ENCODE results near the gene BRINP1. TPM values are rescaled to one million over a fixed set of nuclear protein-coding genes. Genes with fewer than 3 reads are reported as not detected.

BRINP1 gene, protein sequence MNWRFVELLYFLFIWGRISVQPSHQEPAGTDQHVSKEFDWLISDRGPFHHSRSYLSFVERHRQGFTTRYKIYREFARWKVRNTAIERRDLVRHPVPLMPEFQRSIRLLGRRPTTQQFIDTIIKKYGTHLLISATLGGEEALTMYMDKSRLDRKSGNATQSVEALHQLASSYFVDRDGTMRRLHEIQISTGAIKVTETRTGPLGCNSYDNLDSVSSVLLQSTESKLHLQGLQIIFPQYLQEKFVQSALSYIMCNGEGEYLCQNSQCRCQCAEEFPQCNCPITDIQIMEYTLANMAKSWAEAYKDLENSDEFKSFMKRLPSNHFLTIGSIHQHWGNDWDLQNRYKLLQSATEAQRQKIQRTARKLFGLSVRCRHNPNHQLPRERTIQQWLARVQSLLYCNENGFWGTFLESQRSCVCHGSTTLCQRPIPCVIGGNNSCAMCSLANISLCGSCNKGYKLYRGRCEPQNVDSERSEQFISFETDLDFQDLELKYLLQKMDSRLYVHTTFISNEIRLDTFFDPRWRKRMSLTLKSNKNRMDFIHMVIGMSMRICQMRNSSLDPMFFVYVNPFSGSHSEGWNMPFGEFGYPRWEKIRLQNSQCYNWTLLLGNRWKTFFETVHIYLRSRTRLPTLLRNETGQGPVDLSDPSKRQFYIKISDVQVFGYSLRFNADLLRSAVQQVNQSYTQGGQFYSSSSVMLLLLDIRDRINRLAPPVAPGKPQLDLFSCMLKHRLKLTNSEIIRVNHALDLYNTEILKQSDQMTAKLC
- 1.4 TPM for polyA plus RNA-seq (2012; ENCODE audit: insufficient read depth, insufficient read length, low read depth)

DNA sequence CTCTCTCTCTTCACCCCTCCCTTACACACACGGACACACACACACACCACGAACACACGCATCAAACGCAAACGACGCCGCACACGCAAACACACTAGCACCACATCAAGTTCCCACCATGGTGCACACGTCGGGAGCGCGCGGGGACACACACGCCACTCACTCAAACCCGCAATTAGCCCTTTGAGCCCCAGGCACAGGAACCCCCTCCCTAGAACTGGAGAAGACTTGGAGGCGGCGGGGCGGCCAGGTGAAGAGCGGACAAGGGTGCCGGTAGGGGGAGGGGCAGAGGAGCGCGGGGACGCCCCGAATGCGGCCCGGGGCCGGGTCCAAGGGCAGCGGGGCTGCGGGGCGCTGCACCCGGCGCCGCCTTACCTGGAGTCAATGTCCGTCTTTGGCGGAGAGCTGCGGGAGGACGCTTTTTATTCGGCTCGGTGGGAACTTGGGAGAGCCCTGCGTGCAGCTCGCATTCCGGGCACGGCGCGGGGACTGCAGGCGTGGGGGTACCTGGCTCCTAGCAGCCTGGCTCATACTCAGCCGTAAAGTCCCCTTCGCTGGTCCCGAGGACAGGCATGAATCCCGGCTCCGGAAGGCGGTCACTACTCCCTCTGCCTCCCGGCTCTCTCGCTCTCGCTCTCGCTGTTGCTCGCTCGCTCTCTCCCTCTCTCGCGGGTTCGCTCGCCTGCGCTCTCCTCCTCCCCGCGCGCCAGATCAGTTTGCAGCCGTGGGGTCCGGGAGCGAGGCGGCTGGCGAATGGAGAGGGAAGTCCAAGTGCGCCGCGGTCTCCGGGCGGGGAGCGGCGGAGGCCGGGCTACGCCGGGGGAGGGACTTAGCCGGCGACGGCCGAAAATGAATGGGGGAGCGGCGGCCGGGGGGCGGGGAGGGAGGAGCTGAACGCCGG is at the start of gene BRINP1:
Gene BRINP1, minus strand, starts transcription at position 755 of the 901 bp plus-strand sequence. CDS start 56,080 bp downstream, outside the sequence.
- Histone ChIP-seq H3K4me3 (ENCODE audit: low read depth, low read length) (peak within 1 kb of the TSS; percentile 56), H3K4me1 (no peaks in the 10 kb centered on the region), H3K9me3 (no peaks in the 10 kb centered on the region), H3K27me3 (peaks cover 34% of the 10 kb centered on the region), H3K36me3 (no peaks in the 10 kb centered on the region)
- TF ChIP-seq, protein P1, sequence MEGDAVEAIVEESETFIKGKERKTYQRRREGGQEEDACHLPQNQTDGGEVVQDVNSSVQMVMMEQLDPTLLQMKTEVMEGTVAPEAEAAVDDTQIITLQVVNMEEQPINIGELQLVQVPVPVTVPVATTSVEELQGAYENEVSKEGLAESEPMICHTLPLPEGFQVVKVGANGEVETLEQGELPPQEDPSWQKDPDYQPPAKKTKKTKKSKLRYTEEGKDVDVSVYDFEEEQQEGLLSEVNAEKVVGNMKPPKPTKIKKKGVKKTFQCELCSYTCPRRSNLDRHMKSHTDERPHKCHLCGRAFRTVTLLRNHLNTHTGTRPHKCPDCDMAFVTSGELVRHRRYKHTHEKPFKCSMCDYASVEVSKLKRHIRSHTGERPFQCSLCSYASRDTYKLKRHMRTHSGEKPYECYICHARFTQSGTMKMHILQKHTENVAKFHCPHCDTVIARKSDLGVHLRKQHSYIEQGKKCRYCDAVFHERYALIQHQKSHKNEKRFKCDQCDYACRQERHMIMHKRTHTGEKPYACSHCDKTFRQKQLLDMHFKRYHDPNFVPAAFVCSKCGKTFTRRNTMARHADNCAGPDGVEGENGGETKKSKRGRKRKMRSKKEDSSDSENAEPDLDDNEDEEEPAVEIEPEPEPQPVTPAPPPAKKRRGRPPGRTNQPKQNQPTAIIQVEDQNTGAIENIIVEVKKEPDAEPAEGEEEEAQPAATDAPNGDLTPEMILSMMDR (IDR thresholded peaks at IDR 0.05; ENCODE audit: low read depth, low read length), result no peak
- DNase-seq, result peak; percentile 76

DNA sequence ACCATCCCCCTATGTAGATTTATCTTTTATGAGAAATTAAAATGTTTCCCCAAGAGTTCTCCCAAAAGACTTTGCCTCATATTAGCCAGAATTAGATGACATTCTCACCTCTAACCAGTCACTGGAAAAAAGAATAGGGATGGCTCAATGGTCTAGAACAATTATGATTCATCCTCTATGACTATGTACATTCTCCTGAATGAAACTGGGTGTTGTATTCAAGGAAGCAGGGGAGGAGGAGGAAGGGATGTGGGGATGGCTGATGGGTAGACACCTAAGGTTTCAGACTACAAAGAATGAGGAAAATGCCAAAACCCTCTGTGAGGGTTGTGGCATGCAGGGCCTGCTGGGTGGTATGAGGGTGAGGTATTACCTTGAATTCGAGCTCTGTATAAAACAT is 49.5 kb upstream of the BRINP1 start:
- H3K4me1 ChIP-seq, result no peaks in the 10 kb centered on the region
- H3K9me3 ChIP-seq, result no peaks in the 10 kb centered on the region
- no peak overlapping the region for H3K4me3 ChIP-seq (ENCODE audit: low read depth, low read length)
- no peaks in the 10 kb centered on the region for H3K36me3 ChIP-seq
- DNase-seq, result no peak
- TF ChIP-seq, protein P1 (IDR thresholded peaks at IDR 0.05; ENCODE audit: low read depth, low read length), result no peak
- no peaks in the 10 kb centered on the region for H3K27me3 ChIP-seq

DNA sequence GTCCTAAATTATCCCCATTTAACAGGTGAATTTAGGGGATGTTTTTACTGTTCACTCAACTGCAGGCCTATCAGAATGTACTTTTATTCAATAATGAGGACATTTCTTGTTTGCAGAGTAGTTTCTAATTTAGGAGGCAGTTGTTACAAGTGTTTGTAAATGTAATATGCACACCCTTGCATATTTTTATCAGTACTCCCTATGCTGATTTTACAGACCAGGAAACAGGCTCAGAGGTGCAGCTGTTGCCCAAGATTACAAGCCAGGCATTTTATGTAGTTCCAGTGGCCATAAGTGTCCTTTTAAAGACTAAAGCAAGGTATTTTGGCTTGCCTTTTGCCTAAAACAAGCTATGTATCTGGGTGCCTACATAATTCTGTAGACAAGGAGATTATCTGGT is 47.6 kb upstream of the BRINP1 start:
- Histone ChIP-seq H3K36me3 (no peaks in the 10 kb centered on the region), H3K4me3 (ENCODE audit: low read depth, low read length) (no peak overlapping the region), H3K4me1 (no peaks in the 10 kb centered on the region), H3K9me3 (no peaks in the 10 kb centered on the region), H3K27me3 (no peaks in the 10 kb centered on the region)
- no peak for DNase-seq
- TF ChIP-seq, protein P1 (IDR thresholded peaks at IDR 0.05; ENCODE audit: low read depth, low read length), result no peak

DNA sequence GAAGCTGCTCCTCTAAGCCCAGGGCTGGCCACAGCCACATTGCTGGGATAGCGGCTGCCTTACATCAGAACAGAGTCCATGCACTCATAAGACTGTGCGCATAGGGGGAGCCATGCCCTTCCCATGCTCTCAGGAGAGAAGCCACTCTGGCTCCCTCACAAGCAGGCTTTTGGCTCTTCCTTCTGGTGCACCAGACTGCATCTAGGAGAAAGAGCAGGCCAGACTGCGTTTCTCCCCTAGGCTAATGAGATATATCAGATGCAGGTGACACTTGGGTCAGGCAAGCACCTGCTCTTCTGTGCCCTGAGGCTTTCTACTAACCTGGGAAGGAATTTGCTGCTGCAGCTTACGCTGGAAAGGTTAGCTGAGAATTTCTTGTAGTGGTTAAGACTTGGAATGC is 43.2 kb upstream of the BRINP1 start:
- DNase-seq, result no peak
- TF ChIP-seq, protein P1 (IDR thresholded peaks at IDR 0.05; ENCODE audit: low read depth, low read length), result no peak
- H3K9me3 ChIP-seq, result no peaks in the 10 kb centered on the region

DNA sequence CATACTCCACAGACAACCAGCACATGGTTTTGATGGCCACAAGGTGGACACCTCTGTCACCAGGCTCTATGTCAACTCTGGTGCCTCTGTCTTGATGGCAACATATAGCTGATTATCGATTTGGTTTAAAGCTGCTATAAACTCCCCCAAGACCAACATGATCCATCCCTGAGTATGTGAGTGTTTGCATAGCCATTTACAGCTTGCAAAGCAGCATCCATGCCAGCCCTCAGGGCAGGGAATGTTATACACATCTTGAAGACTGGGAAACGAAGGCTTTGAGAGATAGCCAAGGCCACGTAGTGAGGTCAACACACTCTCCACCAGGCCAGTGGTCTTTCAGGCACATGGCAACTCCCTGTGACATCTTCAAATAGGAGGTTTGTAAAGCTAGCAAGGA is 40.3 kb upstream of the BRINP1 start:
- Histone ChIP-seq H3K4me3 (ENCODE audit: low read depth, low read length) (no peak overlapping the region), H3K36me3 (no peaks in the 10 kb centered on the region), H3K9me3 (no peaks in the 10 kb centered on the region), H3K4me1 (no peaks in the 10 kb centered on the region), H3K27me3 (no peaks in the 10 kb centered on the region)
- no peak for DNase-seq
- TF ChIP-seq, protein P1 (IDR thresholded peaks at IDR 0.05; ENCODE audit: low read depth, low read length), result no peak

More for the DNA sequence above, 43.2 kb upstream of the BRINP1 start:
- Histone ChIP-seq H3K27me3 (no peaks in the 10 kb centered on the region), H3K36me3 (no peaks in the 10 kb centered on the region), H3K4me3 (ENCODE audit: low read depth, low read length) (no peak overlapping the region), H3K4me1 (no peaks in the 10 kb centered on the region)

All from BE2C (cell line).